HEK293 (cell line): ENCODE results near the gene CLCNKB.

Experiments
- HOXD13 ChIP-seq: sonication (generic); formaldehyde crosslinking; IDR thresholded peaks from 2 replicates; pipeline ENCODE4 v1.8.0; 2022; ENCODE audit warnings: missing genetic modification reagents, borderline replicate concordance
- YY1 ChIP-seq: fragments of 450-650 bp; formaldehyde crosslinking; IDR thresholded peaks from 2 replicates; pipeline ENCODE4 v1.5.1; 2018; ENCODE audit warnings: missing biosample characterization, missing genetic modification characterization
- ZBTB7A ChIP-seq: fragments of 450-650 bp; formaldehyde crosslinking; IDR thresholded peaks from 2 replicates; pipeline ENCODE4 v1.5.1; 2016; ENCODE audit warnings: low read depth, missing biosample characterization, missing genetic modification characterization
- ZNF10 ChIP-seq: fragments of 450-650 bp; formaldehyde crosslinking; IDR thresholded peaks from 2 replicates; pipeline ENCODE4 v1.5.1; 2017; ENCODE audit warnings: missing biosample characterization, missing genetic modification characterization
- ZNF112 ChIP-seq: fragments of 450-650 bp; formaldehyde crosslinking; IDR thresholded peaks from 2 replicates; pipeline ENCODE4 v1.5.0; 2017; ENCODE audit warnings: missing biosample characterization, missing genetic modification characterization
- ZNF132 ChIP-seq: fragments of 450-650 bp; formaldehyde crosslinking; IDR thresholded peaks from 2 replicates; pipeline ENCODE4 v1.5.1; 2017; ENCODE audit warnings: missing biosample characterization, missing genetic modification characterization, borderline replicate concordance
- ZNF169 ChIP-seq: fragments of 450-650 bp; formaldehyde crosslinking; IDR thresholded peaks from 2 replicates; pipeline ENCODE4 v1.5.1; 2016; ENCODE audit warnings: missing biosample characterization, missing genetic modification characterization
- ZNF223 ChIP-seq: fragments of 450-650 bp; formaldehyde crosslinking; IDR thresholded peaks from 2 replicates; pipeline ENCODE4 v1.5.1; 2016; ENCODE audit warnings: missing biosample characterization, missing genetic modification characterization
- ZNF311 ChIP-seq: fragments of 450-650 bp; formaldehyde crosslinking; IDR thresholded peaks from 2 replicates; pipeline ENCODE4 v1.5.1; 2017; ENCODE audit warnings: missing biosample characterization, missing genetic modification characterization, borderline replicate concordance
- ZNF335 ChIP-seq: fragments of 450-650 bp; formaldehyde crosslinking; conservative IDR thresholded peaks from 2 replicates; pipeline ENCODE4 v1.5.1; 2016; ENCODE audit warnings: missing biosample characterization, missing genetic modification characterization
- ZNF354C ChIP-seq: fragments of 450-650 bp; formaldehyde crosslinking; IDR thresholded peaks from 2 replicates; pipeline ENCODE4 v1.5.1; 2016; ENCODE audit warnings: missing biosample characterization, missing genetic modification characterization, low read depth, borderline replicate concordance
- TF ChIP-seq, protein P1 (sequence below): fragments of 450-650 bp; formaldehyde crosslinking; IDR thresholded peaks from 2 replicates; pipeline ENCODE4 v1.5.0; 2017; ENCODE audit warnings: missing biosample characterization, missing genetic modification characterization, borderline replicate concordance
- TF ChIP-seq, protein P2 (sequence below): fragments of 450-650 bp; formaldehyde crosslinking; IDR thresholded peaks from 2 replicates; pipeline ENCODE4 v1.5.1; 2016; ENCODE audit warnings: missing biosample characterization, missing genetic modification characterization
- TF ChIP-seq, protein P3 (sequence below): fragments of 450-650 bp; formaldehyde crosslinking; IDR thresholded peaks from 2 replicates; pipeline ENCODE4 v1.5.1; 2016; ENCODE audit warnings: missing biosample characterization, missing genetic modification characterization, borderline replicate concordance
- TF ChIP-seq, protein P4 (sequence below): fragments of 450-650 bp; formaldehyde crosslinking; IDR thresholded peaks from 2 replicates; pipeline ENCODE4 v1.5.1; 2016; ENCODE audit warnings: missing biosample characterization, missing genetic modification characterization, low read depth
- TF ChIP-seq, protein P5 (sequence below): fragments of 450-650 bp; formaldehyde crosslinking; IDR thresholded peaks from 2 replicates; pipeline ENCODE4 v1.5.1; 2016; ENCODE audit warnings: missing biosample characterization, missing genetic modification characterization

CLCNKB gene

DNA sequence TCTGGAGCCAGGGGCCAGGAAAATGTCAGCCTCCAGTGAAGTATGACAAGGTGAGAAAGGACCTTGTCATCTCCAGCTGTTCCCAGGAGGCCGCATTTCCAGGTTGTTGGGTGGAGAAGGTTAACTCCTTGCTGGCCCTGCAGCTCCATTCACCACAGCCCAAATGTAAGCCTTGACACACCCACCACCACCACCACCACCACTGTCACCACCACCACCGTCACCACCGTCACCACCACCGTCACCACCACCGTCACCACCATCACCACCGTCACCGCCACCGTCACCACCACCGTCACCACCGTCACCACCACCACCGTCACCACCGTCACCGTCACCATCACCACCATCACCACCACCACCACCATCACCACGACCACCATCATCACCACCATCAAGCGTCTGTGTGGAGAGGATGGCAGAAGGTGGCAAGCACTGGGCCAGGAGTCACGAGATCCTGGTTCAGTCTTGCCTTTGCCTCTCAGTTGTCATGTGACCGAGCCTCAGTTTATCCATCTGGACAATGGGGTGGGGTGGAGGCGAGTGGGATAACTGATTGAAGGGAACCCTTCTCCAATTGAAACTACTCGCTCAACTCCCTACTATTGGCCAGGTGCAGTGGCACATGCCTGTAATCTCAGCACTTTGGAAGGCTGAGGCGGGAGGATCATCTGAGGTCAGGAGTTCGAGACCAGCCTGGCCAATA lies 51.0 kb downstream of the CLCNKB start (continued):
- TF ChIP-seq, protein P1, sequence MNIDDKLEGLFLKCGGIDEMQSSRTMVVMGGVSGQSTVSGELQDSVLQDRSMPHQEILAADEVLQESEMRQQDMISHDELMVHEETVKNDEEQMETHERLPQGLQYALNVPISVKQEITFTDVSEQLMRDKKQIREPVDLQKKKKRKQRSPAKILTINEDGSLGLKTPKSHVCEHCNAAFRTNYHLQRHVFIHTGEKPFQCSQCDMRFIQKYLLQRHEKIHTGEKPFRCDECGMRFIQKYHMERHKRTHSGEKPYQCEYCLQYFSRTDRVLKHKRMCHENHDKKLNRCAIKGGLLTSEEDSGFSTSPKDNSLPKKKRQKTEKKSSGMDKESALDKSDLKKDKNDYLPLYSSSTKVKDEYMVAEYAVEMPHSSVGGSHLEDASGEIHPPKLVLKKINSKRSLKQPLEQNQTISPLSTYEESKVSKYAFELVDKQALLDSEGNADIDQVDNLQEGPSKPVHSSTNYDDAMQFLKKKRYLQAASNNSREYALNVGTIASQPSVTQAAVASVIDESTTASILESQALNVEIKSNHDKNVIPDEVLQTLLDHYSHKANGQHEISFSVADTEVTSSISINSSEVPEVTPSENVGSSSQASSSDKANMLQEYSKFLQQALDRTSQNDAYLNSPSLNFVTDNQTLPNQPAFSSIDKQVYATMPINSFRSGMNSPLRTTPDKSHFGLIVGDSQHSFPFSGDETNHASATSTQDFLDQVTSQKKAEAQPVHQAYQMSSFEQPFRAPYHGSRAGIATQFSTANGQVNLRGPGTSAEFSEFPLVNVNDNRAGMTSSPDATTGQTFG (tag by site-specific recombination) = no peak
- TF ChIP-seq ZNF354C (tag by site-specific recombination) (no peak), HOXD13 (0 out of 2 replicates have a peak, but pooled peaks have one; percentile 15), ZBTB7A (no peak), ZNF223 (no peak), ZNF169 (tag by site-specific recombination) (0 out of 2 replicates have a peak, but pooled peaks have one; percentile 25), ZNF112 (tag by site-specific recombination) (no peak), ZNF335 (tag by site-specific recombination) (no peak), YY1 (no peak), ZNF311 (tag by site-specific recombination) (0 out of 2 replicates have a peak, but pooled peaks have one; percentile 88), ZNF10 (tag by site-specific recombination) (peak; percentile 82; the same call in 1 of the 2 replicates), ZNF132 (tag by site-specific recombination) (no peak)
- TF ChIP-seq, protein P2, sequence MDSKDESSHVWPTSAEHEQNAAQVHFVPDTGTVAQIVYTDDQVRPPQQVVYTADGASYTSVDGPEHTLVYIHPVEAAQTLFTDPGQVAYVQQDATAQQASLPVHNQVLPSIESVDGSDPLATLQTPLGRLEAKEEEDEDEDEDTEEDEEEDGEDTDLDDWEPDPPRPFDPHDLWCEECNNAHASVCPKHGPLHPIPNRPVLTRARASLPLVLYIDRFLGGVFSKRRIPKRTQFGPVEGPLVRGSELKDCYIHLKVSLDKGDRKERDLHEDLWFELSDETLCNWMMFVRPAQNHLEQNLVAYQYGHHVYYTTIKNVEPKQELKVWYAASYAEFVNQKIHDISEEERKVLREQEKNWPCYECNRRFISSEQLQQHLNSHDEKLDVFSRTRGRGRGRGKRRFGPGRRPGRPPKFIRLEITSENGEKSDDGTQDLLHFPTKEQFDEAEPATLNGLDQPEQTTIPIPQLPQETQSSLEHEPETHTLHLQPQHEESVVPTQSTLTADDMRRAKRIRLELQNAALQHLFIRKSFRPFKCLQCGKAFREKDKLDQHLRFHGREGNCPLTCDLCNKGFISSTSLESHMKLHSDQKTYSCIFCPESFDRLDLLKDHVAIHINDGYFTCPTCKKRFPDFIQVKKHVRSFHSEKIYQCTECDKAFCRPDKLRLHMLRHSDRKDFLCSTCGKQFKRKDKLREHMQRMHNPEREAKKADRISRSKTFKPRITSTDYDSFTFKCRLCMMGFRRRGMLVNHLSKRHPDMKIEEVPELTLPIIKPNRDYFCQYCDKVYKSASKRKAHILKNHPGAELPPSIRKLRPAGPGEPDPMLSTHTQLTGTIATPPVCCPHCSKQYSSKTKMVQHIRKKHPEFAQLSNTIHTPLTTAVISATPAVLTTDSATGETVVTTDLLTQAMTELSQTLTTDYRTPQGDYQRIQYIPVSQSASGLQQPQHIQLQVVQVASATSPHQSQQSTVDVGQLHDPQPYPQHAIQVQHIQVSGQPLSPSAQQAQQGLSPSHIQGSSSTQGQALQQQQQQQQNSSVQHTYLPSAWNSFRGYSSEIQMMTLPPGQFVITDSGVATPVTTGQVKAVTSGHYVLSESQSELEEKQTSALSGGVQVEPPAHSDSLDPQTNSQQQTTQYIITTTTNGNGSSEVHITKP (tag by site-specific recombination) = no peak
- TF ChIP-seq, protein P3, sequence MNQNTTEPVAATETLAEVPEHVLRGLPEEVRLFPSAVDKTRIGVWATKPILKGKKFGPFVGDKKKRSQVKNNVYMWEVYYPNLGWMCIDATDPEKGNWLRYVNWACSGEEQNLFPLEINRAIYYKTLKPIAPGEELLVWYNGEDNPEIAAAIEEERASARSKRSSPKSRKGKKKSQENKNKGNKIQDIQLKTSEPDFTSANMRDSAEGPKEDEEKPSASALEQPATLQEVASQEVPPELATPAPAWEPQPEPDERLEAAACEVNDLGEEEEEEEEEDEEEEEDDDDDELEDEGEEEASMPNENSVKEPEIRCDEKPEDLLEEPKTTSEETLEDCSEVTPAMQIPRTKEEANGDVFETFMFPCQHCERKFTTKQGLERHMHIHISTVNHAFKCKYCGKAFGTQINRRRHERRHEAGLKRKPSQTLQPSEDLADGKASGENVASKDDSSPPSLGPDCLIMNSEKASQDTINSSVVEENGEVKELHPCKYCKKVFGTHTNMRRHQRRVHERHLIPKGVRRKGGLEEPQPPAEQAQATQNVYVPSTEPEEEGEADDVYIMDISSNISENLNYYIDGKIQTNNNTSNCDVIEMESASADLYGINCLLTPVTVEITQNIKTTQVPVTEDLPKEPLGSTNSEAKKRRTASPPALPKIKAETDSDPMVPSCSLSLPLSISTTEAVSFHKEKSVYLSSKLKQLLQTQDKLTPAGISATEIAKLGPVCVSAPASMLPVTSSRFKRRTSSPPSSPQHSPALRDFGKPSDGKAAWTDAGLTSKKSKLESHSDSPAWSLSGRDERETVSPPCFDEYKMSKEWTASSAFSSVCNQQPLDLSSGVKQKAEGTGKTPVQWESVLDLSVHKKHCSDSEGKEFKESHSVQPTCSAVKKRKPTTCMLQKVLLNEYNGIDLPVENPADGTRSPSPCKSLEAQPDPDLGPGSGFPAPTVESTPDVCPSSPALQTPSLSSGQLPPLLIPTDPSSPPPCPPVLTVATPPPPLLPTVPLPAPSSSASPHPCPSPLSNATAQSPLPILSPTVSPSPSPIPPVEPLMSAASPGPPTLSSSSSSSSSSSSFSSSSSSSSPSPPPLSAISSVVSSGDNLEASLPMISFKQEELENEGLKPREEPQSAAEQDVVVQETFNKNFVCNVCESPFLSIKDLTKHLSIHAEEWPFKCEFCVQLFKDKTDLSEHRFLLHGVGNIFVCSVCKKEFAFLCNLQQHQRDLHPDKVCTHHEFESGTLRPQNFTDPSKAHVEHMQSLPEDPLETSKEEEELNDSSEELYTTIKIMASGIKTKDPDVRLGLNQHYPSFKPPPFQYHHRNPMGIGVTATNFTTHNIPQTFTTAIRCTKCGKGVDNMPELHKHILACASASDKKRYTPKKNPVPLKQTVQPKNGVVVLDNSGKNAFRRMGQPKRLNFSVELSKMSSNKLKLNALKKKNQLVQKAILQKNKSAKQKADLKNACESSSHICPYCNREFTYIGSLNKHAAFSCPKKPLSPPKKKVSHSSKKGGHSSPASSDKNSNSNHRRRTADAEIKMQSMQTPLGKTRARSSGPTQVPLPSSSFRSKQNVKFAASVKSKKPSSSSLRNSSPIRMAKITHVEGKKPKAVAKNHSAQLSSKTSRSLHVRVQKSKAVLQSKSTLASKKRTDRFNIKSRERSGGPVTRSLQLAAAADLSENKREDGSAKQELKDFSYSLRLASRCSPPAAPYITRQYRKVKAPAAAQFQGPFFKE (tag by site-specific recombination) = no peak
- TF ChIP-seq, protein P4, sequence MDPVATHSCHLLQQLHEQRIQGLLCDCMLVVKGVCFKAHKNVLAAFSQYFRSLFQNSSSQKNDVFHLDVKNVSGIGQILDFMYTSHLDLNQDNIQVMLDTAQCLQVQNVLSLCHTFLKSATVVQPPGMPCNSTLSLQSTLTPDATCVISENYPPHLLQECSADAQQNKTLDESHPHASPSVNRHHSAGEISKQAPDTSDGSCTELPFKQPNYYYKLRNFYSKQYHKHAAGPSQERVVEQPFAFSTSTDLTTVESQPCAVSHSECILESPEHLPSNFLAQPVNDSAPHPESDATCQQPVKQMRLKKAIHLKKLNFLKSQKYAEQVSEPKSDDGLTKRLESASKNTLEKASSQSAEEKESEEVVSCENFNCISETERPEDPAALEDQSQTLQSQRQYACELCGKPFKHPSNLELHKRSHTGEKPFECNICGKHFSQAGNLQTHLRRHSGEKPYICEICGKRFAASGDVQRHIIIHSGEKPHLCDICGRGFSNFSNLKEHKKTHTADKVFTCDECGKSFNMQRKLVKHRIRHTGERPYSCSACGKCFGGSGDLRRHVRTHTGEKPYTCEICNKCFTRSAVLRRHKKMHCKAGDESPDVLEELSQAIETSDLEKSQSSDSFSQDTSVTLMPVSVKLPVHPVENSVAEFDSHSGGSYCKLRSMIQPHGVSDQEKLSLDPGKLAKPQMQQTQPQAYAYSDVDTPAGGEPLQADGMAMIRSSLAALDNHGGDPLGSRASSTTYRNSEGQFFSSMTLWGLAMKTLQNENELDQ = no peak
- TF ChIP-seq, protein P5, sequence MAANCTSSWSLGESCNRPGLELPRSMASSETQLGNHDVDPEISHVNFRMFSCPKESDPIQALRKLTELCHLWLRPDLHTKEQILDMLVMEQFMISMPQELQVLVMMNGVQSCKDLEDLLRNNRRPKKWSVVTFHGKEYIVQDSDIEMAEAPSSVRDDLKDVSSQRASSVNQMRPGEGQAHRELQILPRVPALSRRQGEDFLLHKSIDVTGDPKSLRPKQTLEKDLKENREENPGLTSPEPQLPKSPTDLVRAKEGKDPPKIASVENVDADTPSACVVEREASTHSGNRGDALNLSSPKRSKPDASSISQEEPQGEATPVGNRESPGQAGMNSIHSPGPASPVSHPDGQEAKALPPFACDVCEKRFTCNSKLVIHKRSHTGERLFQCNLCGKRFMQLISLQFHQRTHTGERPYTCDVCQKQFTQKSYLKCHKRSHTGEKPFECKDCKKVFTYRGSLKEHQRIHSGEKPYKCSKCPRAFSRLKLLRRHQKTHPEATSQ (tag by site-specific recombination) = no peak
